Thoracic aorta (tissue), 2 donors: ENCODE measurements around the gene GABRB3. TPM values are rescaled to one million over a fixed set of nuclear protein-coding genes. Genes with fewer than 3 reads are reported as not detected.

Source experiments
- ATAC-seq: fragments of 150-250 bp; one replicate; pipeline ENCODE4 v1.8.0; 2017; ENCODE audit warnings: low read depth; ENCODE audit not compliant: insufficient number of reproducible peaks, low FRiP score
- DNase-seq: peaks from one replicate; pipeline ENCODE4 v3.0.0-alpha.2; 2020; ENCODE audit warnings: low spot score
- H3K27ac ChIP-seq, 2 donors: fragments of 200-600 bp; sonication (generic); 1 replicate in 1 of 2; 2 replicates in 1 of 2; pipeline ENCODE4 v1.5.1; 2016; ENCODE audit warnings: mild to moderate bottlenecking in 2 of 2, moderate library complexity in 2 of 2
- H3K27me3 ChIP-seq: fragments of 200-600 bp; sonication (generic); replicated peaks from 2 replicates; pipeline ENCODE4 v1.6.0; 2016; ENCODE audit warnings: mild to moderate bottlenecking; ENCODE audit not compliant: insufficient read depth
- H3K36me3 ChIP-seq: fragments of 200-600 bp; sonication (generic); one replicate; pipeline ENCODE4 v1.5.1; 2016
- H3K4me1 ChIP-seq, 2 donors: fragments of 200-600 bp; sonication (generic); 1 replicate in 1 of 2; 2 replicates in 1 of 2; pipeline versions ENCODE4 v1.5.1 to v1.6.0; 2016; ENCODE audit warnings: low read depth in 2 of 2, mild to moderate bottlenecking in 1 of 2; ENCODE audit not compliant: control insufficient read depth in 1 of 2
- H3K4me3 ChIP-seq: fragments of 200-600 bp; sonication (generic); 2 replicates; pipeline ENCODE4 v1.5.1; 2016; ENCODE audit warnings: mild to moderate bottlenecking
- H3K9me3 ChIP-seq: fragments of 200-600 bp; sonication (generic); 2 replicates; pipeline ENCODE4 v1.5.1; 2016
- total RNA-seq, 2 donors: library from RNA; depleted of rRNA; stranded (reverse); fragments of >200 nt; gene quantifications; one replicate each; pipeline versions ENCODE4 v1.1.0 to v1.2.3, GENCODE V29; 2016
- TF ChIP-seq, protein P1 (sequence below): fragments of 200-600 bp; sonication (generic); IDR thresholded peaks from one replicate; pipeline ENCODE4 v1.5.1; 2019; ENCODE audit warnings: antibody characterized with exemption

The GABRB3 gene
- total RNA-seq, 2 donors from 2014 or later: 0.54 to 2.0 TPM

DNA sequence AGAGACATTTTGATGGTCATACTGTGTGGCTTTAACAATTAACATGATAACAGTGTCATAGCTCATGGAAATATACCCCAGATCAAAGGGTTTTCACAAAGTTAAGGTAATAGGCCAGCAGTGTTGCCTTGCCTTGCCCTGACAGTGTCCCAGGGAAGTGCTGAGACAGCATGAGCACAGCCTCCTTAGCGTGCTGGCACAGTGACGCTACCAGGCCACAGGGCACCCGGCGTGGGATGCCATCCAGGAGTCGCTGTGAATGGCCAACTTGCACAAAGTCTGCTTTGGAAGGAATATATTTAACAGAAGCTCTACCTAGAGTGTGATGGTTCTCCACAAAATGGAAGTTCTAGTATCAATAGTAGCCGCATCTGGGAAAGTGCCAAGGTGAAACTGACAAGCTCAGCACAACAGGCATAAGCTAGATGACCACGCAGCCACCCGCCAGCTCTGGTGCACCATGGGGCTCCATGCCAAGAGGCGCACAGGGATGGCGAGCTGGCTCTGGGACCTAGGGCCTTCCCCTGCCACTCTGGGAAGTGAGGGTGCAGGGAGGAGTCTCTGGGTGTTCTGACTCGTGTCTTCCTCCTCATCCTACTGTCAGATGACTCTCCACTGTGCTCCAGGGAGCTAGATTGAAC, 86.2 kb downstream of the GABRB3 start:
- TF ChIP-seq, protein P1, sequence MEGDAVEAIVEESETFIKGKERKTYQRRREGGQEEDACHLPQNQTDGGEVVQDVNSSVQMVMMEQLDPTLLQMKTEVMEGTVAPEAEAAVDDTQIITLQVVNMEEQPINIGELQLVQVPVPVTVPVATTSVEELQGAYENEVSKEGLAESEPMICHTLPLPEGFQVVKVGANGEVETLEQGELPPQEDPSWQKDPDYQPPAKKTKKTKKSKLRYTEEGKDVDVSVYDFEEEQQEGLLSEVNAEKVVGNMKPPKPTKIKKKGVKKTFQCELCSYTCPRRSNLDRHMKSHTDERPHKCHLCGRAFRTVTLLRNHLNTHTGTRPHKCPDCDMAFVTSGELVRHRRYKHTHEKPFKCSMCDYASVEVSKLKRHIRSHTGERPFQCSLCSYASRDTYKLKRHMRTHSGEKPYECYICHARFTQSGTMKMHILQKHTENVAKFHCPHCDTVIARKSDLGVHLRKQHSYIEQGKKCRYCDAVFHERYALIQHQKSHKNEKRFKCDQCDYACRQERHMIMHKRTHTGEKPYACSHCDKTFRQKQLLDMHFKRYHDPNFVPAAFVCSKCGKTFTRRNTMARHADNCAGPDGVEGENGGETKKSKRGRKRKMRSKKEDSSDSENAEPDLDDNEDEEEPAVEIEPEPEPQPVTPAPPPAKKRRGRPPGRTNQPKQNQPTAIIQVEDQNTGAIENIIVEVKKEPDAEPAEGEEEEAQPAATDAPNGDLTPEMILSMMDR: no peak
- Histone ChIP-seq H3K4me3 (no peak overlapping the region), H3K4me1 (no peaks in the 10 kb centered on the region), H3K9me3 (no peaks in the 10 kb centered on the region), H3K27ac (no peak overlapping the region), H3K27me3 (no peaks in the 10 kb centered on the region), H3K36me3 (no peaks in the 10 kb centered on the region)
- ATAC-seq: no peak
- no peak for DNase-seq

DNA sequence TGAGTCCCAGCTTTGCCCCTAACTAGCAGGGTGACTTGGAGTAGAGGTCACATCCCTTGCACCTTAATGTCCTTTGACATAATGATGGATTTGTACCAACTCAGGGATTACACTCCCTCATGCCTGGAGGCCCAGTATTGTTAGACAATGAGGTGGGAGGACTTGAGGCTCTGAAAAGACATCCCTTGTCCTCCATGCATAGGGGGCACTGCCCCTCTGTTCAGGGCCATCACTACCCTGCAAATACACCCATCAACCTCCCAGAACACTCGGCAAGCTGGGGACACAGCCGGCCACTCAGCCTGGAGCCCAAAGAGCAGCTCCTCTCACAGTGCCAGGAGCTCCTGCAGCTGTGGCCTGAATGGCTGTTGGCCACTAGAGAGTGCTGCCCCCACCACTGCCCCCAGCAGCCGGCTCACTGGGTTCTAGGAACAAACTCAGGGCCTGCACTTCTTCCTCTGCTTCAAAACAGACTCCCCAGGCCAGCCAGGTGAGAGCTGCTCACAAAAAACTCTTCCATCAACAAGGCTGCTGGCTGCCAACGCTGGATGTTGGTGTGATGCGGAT, 90.2 kb downstream of the GABRB3 start:
- Histone ChIP-seq H3K4me3 (no peak overlapping the region), H3K9me3 (no peaks in the 10 kb centered on the region), H3K27me3 (no peaks in the 10 kb centered on the region), H3K27ac (no peak overlapping the region), H3K4me1 (no peaks in the 10 kb centered on the region), H3K36me3 (no peaks in the 10 kb centered on the region)
- TF ChIP-seq, protein P1: no peak
- ATAC-seq (no peak), DNase-seq (no peak)

DNA sequence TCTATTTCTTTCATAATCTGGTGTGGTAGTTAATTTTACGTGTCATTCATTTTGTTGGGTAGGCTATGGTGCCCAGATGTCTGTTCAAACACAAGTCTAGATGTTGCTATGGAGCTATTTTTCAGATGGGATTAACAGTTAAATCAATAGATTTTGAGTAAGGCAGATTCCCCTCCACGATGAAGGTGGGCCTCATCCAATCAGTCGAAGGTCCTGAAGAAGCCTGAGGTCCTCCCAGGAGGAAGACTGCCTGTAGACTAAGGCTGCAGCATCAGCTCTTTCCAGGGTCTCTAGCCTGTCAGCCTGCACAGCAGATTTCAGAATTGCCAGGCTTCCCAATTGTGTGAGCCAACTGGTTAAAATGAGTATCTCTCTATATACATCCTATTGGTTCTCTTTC, 92.9 kb downstream of the GABRB3 start:
- Histone ChIP-seq H3K4me1 (no peaks in the 10 kb centered on the region), H3K9me3 (no peaks in the 10 kb centered on the region), H3K27ac (no peak overlapping the region), H3K27me3 (no peaks in the 10 kb centered on the region), H3K36me3 (no peaks in the 10 kb centered on the region), H3K4me3 (no peak overlapping the region)
- no peak for ATAC-seq
- TF ChIP-seq, protein P1: no peak
- no peak for DNase-seq

DNA sequence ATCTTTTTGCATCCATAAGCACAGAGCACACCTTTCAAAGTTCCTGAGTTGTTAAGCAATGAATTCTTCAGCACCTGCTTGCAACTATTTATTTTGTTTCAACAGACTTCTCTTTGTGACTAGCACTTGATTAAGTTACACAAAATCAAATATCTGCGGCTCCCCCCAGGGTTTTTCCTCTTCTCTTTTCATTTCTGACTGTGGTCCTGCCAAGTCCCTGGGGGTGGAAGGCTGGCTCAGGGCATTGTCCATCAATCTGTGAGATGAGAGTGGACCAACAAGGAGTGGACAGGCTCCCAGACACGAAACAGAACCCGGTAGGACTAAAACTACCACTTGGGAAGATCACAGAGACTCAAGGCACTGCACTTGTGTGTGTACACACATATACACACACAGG, 96.8 kb downstream of the GABRB3 start:
- DNase-seq: no peak
- Histone ChIP-seq H3K36me3 (no peaks in the 10 kb centered on the region), H3K27ac (no peak overlapping the region), H3K9me3 (no peaks in the 10 kb centered on the region), H3K4me3 (no peak overlapping the region), H3K27me3 (no peaks in the 10 kb centered on the region), H3K4me1 (no peaks in the 10 kb centered on the region)
- ATAC-seq: no peak
- TF ChIP-seq, protein P1: no peak

DNA sequence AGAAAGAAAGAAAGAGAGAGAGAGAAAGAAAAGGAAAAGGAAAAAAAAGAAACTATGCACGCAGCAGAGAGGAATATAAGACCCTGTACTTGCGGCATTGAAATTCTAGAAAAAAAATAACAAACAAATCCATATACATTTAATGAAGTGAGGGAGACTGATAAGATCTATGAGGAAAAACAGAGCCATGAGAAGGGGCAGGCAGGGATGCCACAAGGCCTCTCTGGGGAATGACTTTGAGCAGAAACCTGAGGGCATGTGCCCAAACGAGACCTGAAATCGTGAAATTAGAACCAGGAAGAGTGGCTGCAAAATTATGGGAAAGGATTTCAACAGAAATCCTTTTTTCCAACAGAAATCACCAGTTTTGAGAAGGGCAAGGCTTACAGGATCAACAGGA, 98.4 kb downstream of the GABRB3 start:
- Histone ChIP-seq H3K27me3 (no peaks in the 10 kb centered on the region), H3K4me3 (no peak overlapping the region), H3K36me3 (no peaks in the 10 kb centered on the region), H3K9me3 (no peaks in the 10 kb centered on the region), H3K4me1 (no peaks in the 10 kb centered on the region), H3K27ac (no peak overlapping the region)
- TF ChIP-seq, protein P1: no peak
- no peak for DNase-seq
- no peak for ATAC-seq
